Hepatocyte (in vitro differentiated cells): ENCODE data around the gene COL15A1.
A peak's percentile ranks its signal among the peaks of the same experiment; 100 is the strongest.

ENCODE experiments used
- EZH2 ChIP-seq: fragments of 200-600 bp; sonication (generic); IDR thresholded peaks from 2 replicates; pipeline ENCODE4 v1.6.1; 2016; ENCODE audit warnings: antibody characterized with exemption, mild to moderate bottlenecking, borderline replicate concordance
- EZH2phosphoT487 ChIP-seq: fragments of 200-600 bp; sonication (generic); IDR thresholded peaks from one replicate; pipeline ENCODE4 v1.6.1; 2018; ENCODE audit warnings: antibody characterized with exemption, mild to moderate bottlenecking, low read depth, moderate library complexity; ENCODE audit not compliant: unreplicated experiment, severe bottlenecking
- TF ChIP-seq, protein P1 (sequence below): fragments of 200-600 bp; sonication (generic); IDR thresholded peaks from 2 replicates; pipeline ENCODE4 v1.5.1; 2016; ENCODE audit warnings: antibody characterized with exemption, mild to moderate bottlenecking; ENCODE audit not compliant: poor library complexity

DNA sequence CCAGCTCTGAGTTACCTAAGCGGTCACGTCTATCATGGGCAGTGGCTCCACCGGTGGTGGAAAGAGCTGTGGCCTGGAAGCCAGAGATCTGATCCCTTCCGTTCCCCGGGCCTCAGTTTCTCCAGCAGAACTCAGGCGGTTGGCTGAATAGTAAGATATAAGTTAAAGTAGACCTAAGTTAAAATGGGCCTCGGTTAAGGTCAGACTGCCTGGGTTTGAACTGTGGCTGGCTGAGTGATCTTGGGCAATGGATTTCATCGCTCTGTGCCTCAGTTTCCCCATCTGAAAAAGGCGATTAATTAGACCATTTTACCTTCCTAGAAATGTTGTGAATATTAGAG lies 997 bp downstream of the COL15A1 start:
- TF ChIP-seq, protein P1, sequence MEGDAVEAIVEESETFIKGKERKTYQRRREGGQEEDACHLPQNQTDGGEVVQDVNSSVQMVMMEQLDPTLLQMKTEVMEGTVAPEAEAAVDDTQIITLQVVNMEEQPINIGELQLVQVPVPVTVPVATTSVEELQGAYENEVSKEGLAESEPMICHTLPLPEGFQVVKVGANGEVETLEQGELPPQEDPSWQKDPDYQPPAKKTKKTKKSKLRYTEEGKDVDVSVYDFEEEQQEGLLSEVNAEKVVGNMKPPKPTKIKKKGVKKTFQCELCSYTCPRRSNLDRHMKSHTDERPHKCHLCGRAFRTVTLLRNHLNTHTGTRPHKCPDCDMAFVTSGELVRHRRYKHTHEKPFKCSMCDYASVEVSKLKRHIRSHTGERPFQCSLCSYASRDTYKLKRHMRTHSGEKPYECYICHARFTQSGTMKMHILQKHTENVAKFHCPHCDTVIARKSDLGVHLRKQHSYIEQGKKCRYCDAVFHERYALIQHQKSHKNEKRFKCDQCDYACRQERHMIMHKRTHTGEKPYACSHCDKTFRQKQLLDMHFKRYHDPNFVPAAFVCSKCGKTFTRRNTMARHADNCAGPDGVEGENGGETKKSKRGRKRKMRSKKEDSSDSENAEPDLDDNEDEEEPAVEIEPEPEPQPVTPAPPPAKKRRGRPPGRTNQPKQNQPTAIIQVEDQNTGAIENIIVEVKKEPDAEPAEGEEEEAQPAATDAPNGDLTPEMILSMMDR, result no peak
- TF ChIP-seq EZH2 (peak; percentile 61), EZH2phosphoT487 (no peak)
